Measurements from ENCODE around the gene TCP1.
"Not testable (repeated sequence)": the region's sequence is repeated elsewhere in the genome, so short reads cannot be mapped to it uniquely, and the experiment has no call there.

Gene TCP1

GRCh38 chr6:159797554-159797953 lies 8.2 kb upstream of the TCP1 start:
- H3K4me2 ChIP-seq (ENCODE audit: low read depth, low read length), result no peak overlapping the region
- no peak overlapping the region for H3K4me3 ChIP-seq (ENCODE audit: low read length)
- no peaks in the 10 kb centered on the region for H3F3A ChIP-seq (ENCODE audit: insufficient read depth, low read length)
- H3K9me2 ChIP-seq (replicated peaks; ENCODE audit: insufficient read depth, low read length), result no peaks in the 10 kb centered on the region
- H3K27me3 ChIP-seq (replicated peaks; ENCODE audit: insufficient read depth, low read length), result no peaks in the 10 kb centered on the region
- DNase-seq, result no peak
- no peaks in the 10 kb centered on the region for H4K20me1 ChIP-seq (ENCODE audit: insufficient read depth, low read length)
- H3K9ac ChIP-seq (ENCODE audit: low read length), result no peak overlapping the region
- no peak overlapping the region for H3K27ac ChIP-seq (ENCODE audit: low read length)
- no peaks in the 10 kb centered on the region for H3K4me1 ChIP-seq (ENCODE audit: low read length)
- H3K36me3 ChIP-seq (replicated peaks; ENCODE audit: insufficient read depth, low read length), result no peaks in the 10 kb centered on the region
- H3K9me3 ChIP-seq (replicated peaks; ENCODE audit: insufficient read depth, low read length), result no peaks in the 10 kb centered on the region
- no peak overlapping the region for H2AFZ ChIP-seq (ENCODE audit: low read length)
- TF ChIP-seq, protein P1, sequence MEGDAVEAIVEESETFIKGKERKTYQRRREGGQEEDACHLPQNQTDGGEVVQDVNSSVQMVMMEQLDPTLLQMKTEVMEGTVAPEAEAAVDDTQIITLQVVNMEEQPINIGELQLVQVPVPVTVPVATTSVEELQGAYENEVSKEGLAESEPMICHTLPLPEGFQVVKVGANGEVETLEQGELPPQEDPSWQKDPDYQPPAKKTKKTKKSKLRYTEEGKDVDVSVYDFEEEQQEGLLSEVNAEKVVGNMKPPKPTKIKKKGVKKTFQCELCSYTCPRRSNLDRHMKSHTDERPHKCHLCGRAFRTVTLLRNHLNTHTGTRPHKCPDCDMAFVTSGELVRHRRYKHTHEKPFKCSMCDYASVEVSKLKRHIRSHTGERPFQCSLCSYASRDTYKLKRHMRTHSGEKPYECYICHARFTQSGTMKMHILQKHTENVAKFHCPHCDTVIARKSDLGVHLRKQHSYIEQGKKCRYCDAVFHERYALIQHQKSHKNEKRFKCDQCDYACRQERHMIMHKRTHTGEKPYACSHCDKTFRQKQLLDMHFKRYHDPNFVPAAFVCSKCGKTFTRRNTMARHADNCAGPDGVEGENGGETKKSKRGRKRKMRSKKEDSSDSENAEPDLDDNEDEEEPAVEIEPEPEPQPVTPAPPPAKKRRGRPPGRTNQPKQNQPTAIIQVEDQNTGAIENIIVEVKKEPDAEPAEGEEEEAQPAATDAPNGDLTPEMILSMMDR (IDR thresholded peaks at IDR 0.05; ENCODE audit: low read length), result no peak
- no peak for TF ChIP-seq EZH2 (optimal IDR thresholded peaks at IDR 0.05; ENCODE audit: low read depth, low read length)
- no peak for TF ChIP-seq EZH2phosphoT487 (IDR thresholded peaks at IDR 0.05; ENCODE audit: low read length)
- peaks cover 17% of the 10 kb centered on the region for H3K79me2 ChIP-seq (ENCODE audit: low read length)

GRCh38 chr6:159794976-159795375 lies 5.6 kb upstream of the TCP1 start:
- not testable (repeated sequence) for H3K4me1 ChIP-seq (ENCODE audit: low read length); H3K27me3 ChIP-seq (replicated peaks; ENCODE audit: insufficient read depth, low read length); H3K9me2 ChIP-seq (replicated peaks; ENCODE audit: insufficient read depth, low read length); H2AFZ ChIP-seq (ENCODE audit: low read length); H3K27ac ChIP-seq (ENCODE audit: low read length); H3K9me3 ChIP-seq (replicated peaks; ENCODE audit: insufficient read depth, low read length); H3K4me2 ChIP-seq (ENCODE audit: low read depth, low read length); H3K4me3 ChIP-seq (ENCODE audit: low read length); H3F3A ChIP-seq (ENCODE audit: insufficient read depth, low read length); H3K9ac ChIP-seq (ENCODE audit: low read length); H3K36me3 ChIP-seq (replicated peaks; ENCODE audit: insufficient read depth, low read length); H4K20me1 ChIP-seq (ENCODE audit: insufficient read depth, low read length); DNase-seq
- peaks cover 38% of the 10 kb centered on the region for H3K79me2 ChIP-seq (ENCODE audit: low read length)

DNA sequence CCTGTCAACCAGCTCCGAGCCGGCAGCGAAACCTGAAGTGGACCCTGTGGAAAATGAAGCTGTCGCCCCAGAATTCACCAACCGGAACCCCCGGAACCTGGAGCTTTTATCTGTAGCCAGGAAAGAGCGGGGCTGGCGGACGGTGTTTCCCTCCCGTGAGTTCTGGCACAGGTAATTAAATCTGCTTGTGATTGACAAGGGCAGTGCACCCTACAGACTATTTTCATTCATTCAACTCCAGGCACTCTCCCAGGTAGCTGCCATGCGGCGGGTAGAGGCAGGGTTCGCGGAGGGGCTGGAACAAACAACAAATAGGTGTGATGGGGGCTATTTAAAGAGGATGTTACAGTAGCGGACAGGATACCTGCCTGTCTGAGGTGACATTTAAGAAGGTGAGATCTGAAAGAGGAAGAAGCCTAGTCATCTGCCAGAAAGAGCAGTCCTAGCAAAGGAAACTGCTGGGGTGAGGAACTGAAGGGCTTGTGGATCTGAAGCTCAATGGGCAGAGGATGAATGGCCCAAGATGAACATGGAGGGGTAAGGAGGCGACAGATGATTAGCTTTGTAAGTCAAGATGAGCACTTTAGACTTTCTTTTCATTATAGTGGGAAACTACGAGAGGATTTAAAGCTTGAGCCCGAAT lies 1.7 kb upstream of the TCP1 start:
- H3K9ac ChIP-seq (ENCODE audit: low read length), result peak overlapping the region; percentile 78
- no peaks in the 10 kb centered on the region for H3K27me3 ChIP-seq (replicated peaks; ENCODE audit: insufficient read depth, low read length)
- H4K20me1 ChIP-seq (ENCODE audit: insufficient read depth, low read length), result no peaks in the 10 kb centered on the region
- H3K79me2 ChIP-seq (ENCODE audit: low read length), result peaks cover 72% of the 10 kb centered on the region
- no peak for DNase-seq
- H3K27ac ChIP-seq (ENCODE audit: low read length), result peak overlapping the region; percentile 72; the same call in 1 of the 2 replicates
- peaks cover 9% of the 10 kb centered on the region; the same call in 1 of the 2 replicates for H3F3A ChIP-seq (ENCODE audit: insufficient read depth, low read length)
- no peak overlapping the region; the same call in 1 of the 2 replicates for H2AFZ ChIP-seq (ENCODE audit: low read length)
- H3K9me3 ChIP-seq (replicated peaks; ENCODE audit: insufficient read depth, low read length), result no peaks in the 10 kb centered on the region
- H3K4me1 ChIP-seq (ENCODE audit: low read length), result 0 out of 2 replicates have a peak, but pooled peaks cover 4% of the 10 kb centered on the region
- H3K9me2 ChIP-seq (replicated peaks; ENCODE audit: insufficient read depth, low read length), result no peaks in the 10 kb centered on the region
- TF ChIP-seq EZH2phosphoT487 (IDR thresholded peaks at IDR 0.05; ENCODE audit: low read length), result no peak
- TF ChIP-seq, protein P1 (IDR thresholded peaks at IDR 0.05; ENCODE audit: low read length), result no peak
- no peak for TF ChIP-seq EZH2 (optimal IDR thresholded peaks at IDR 0.05; ENCODE audit: low read depth, low read length)
- peak overlapping the region; percentile 77 for H3K4me3 ChIP-seq (ENCODE audit: low read length)
- H3K36me3 ChIP-seq (replicated peaks; ENCODE audit: insufficient read depth, low read length), result no peaks in the 10 kb centered on the region; the same call in 1 of the 2 replicates
- peak overlapping the region; percentile 71 for H3K4me2 ChIP-seq (ENCODE audit: low read depth, low read length)
